GM23248 (cell line): ENCODE results near the gene UPK3BL1.
"Not testable (repeated sequence)": the region's sequence is repeated elsewhere in the genome, so short reads cannot be mapped to it uniquely, and the experiment has no call there.

Experiments used
- EZH2 ChIP-seq: fragments of 200-600 bp; sonication (generic); IDR thresholded peaks from 2 replicates; pipeline ENCODE4 v1.6.1; 2018; ENCODE audit warnings: antibody characterized with exemption, mild to moderate bottlenecking; ENCODE audit not compliant: insufficient read depth, poor library complexity, severe bottlenecking
- EZH2phosphoT487 ChIP-seq: fragments of 200-600 bp; sonication (generic); IDR thresholded peaks from 2 replicates; pipeline ENCODE4 v1.6.1; 2018; ENCODE audit warnings: antibody characterized with exemption, moderate library complexity, mild to moderate bottlenecking, low read depth; ENCODE audit not compliant: insufficient read depth

DNA sequence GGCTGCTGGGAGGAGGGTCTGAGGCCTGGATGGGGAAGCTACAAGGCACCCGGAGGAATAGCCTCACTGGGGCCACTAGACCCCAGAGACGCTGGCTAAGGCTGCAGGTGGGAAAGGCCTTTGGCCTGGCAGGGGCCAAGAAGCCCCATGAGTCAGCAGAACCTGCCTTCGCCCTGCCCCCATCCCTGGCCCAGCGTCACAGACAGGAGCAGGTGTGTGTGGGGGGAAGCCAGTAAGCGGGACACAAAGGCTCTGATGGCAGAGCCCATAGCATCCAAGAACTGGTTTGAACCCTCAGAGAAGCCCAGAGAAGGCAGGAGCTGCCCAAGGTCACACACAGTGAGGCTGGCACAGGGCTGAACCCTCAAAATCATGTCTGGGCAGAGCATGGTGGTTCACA, 35.7 kb downstream of the UPK3BL1 start:
- not testable (repeated sequence) for TF ChIP-seq EZH2, EZH2phosphoT487
